ENCODE measurements around the gene ABCF1.
"Not testable (repeated sequence)": the region's sequence is repeated elsewhere in the genome, so short reads cannot be mapped to it uniquely, and the experiment has no call there.

The ABCF1 gene

GRCh38 chr6:30571075-30571761 lies at the start of gene ABCF1:
ABCF1 (plus strand) TSS chr6:30571442; CDS start chr6:30571488, 46 bp downstream.
- peak; percentile 99 to 100 (median 100) for DNase-seq

- peak in 1 of 3 donors; percentile 42 for DNase-seq
Measured at GRCh38 chr6:30521952-30522351, 49.3 kb upstream of the ABCF1 start.

- not testable (repeated sequence) for DNase-seq
Measured at GRCh38 chr6:30526444-30526843, 44.8 kb upstream of the ABCF1 start.

GRCh38 chr6:30529349-30529875 lies 41.8 kb upstream of the ABCF1 start:
- DNase-seq: peak; percentile 53 to 78 (median 65)

GRCh38 chr6:30530014-30530413 lies 41.2 kb upstream of the ABCF1 start:
- peak; percentile 52 to 83 (median 71) for DNase-seq

GRCh38 chr6:30533460-30534294 lies 37.6 kb upstream of the ABCF1 start:
- no peak for DNase-seq

GRCh38 chr6:30537931-30538330 lies 33.3 kb upstream of the ABCF1 start:
- DNase-seq: peak; percentile 32 to 60 (median 46)

- peak; percentile 86 to 92 (median 89) for DNase-seq
Measured at GRCh38 chr6:30541515-30542403, 29.5 kb upstream of the ABCF1 start.

- no peak for DNase-seq
Measured at GRCh38 chr6:30542404-30542725, 28.9 kb upstream of the ABCF1 start.

- DNase-seq: no peak
Measured at GRCh38 chr6:30542915-30543314, 28.3 kb upstream of the ABCF1 start.

GRCh38 chr6:30543821-30544220 lies 27.4 kb upstream of the ABCF1 start:
- DNase-seq: no peak

- DNase-seq: peak; percentile 75 to 88 (median 85)
Measured at GRCh38 chr6:30544666-30545272, 26.5 kb upstream of the ABCF1 start.

- DNase-seq: no peak
Measured at GRCh38 chr6:30547454-30547853, 23.8 kb upstream of the ABCF1 start.

GRCh38 chr6:30548375-30548774 lies 22.9 kb upstream of the ABCF1 start:
- no peak for DNase-seq

GRCh38 chr6:30554404-30554803 lies 16.8 kb upstream of the ABCF1 start:
- no peak for DNase-seq

- DNase-seq: peak in 2 of 3 donors; percentile 27 to 43
Measured at GRCh38 chr6:30554962-30555815, 16.1 kb upstream of the ABCF1 start.

GRCh38 chr6:30555816-30556065 lies 15.5 kb upstream of the ABCF1 start:
- no peak for DNase-seq

- peak; percentile 90 to 95 (median 91) for DNase-seq
Measured at GRCh38 chr6:30556066-30556905, 15.0 kb upstream of the ABCF1 start, which contains the start of gene GNL1. GNL1 (minus strand) TSS chr6:30556489; CDS start chr6:30556203, 286 bp downstream.

GRCh38 chr6:30556906-30557682 lies 14.1 kb upstream of the ABCF1 start, which contains the start of gene PRR3:
PRR3 (plus strand) TSS chr6:30557295; CDS start chr6:30557345, 50 bp downstream.
- peak; percentile 94 to 97 (median 96) for DNase-seq

GRCh38 chr6:30557683-30557981 lies 13.6 kb upstream of the ABCF1 start:
- DNase-seq: peak in 2 of 3 donors; percentile 70 to 72

Data from suppressor macrophage treated with lipopolysaccharide for 1 hour (primary cell).